ENCODE measurements around the gene NKX6-1. TPM values are rescaled to one million over a fixed set of nuclear protein-coding genes. Genes with fewer than 3 reads are reported as not detected.
A peak's percentile ranks its signal among the peaks of the same experiment; 100 is the strongest.

Gene NKX6-1
- total RNA-seq, 1 donor: under 0.01 TPM

GRCh38 chr4:84481077-84481859 lies 17.8 kb downstream of the NKX6-1 start:
- DNase-seq (ENCODE audit: low read depth in 2 of 3, low spot score in 2 of 3): peak in 1 of 3 donors; percentile 21

GRCh38 chr4:84480082-84480481 lies 19.0 kb downstream of the NKX6-1 start:
- DNase-seq (ENCODE audit: low read depth in 2 of 3, low spot score in 2 of 3): no peak

GRCh38 chr4:84479663-84480062 lies 19.4 kb downstream of the NKX6-1 start:
- no peak for DNase-seq (ENCODE audit: low read depth in 2 of 3, low spot score in 2 of 3)

GRCh38 chr4:84477738-84478137 lies 21.4 kb downstream of the NKX6-1 start:
- no peak for DNase-seq (ENCODE audit: low read depth in 2 of 3, low spot score in 2 of 3)

- DNase-seq (ENCODE audit: low read depth in 2 of 3, low spot score in 2 of 3): no peak
These were observed 25.0 kb downstream of the NKX6-1 start for GRCh38 chr4:84474107-84474506.

GRCh38 chr4:84472154-84472553 lies 26.9 kb downstream of the NKX6-1 start:
- DNase-seq (ENCODE audit: low read depth in 2 of 3, low spot score in 2 of 3): no peak

GRCh38 chr4:84470204-84470785 lies 28.8 kb downstream of the NKX6-1 start:
- DNase-seq (ENCODE audit: low read depth in 2 of 3, low spot score in 2 of 3): no peak

GRCh38 chr4:84467601-84468000 lies 31.5 kb downstream of the NKX6-1 start:
- DNase-seq (ENCODE audit: low read depth in 2 of 3, low spot score in 2 of 3): no peak

- DNase-seq (ENCODE audit: low read depth in 2 of 3, low spot score in 2 of 3): no peak
These were observed 39.3 kb downstream of the NKX6-1 start for GRCh38 chr4:84459783-84460182.

- DNase-seq (ENCODE audit: low read depth in 2 of 3, low spot score in 2 of 3): no peak
These were observed 42.9 kb downstream of the NKX6-1 start for GRCh38 chr4:84456157-84456556.

GRCh38 chr4:84455697-84456096 lies 43.4 kb downstream of the NKX6-1 start:
- no peak for DNase-seq (ENCODE audit: low read depth in 2 of 3, low spot score in 2 of 3)

GRCh38 chr4:84451546-84451945 lies 47.5 kb downstream of the NKX6-1 start:
- DNase-seq (ENCODE audit: low read depth in 2 of 3, low spot score in 2 of 3): peak in 1 of 3 donors; percentile 1

- no peak for DNase-seq (ENCODE audit: low read depth in 2 of 3, low spot score in 2 of 3)
These were observed 55.6 kb downstream of the NKX6-1 start for GRCh38 chr4:84443523-84443922.

GRCh38 chr4:84442778-84443177 lies 56.3 kb downstream of the NKX6-1 start:
- no peak for DNase-seq (ENCODE audit: low read depth in 2 of 3, low spot score in 2 of 3)

Small RNA genes within 50 kb of the gene (small RNA-seq; reads per million reads assigned to genes)
- gene RPL3P13: not detected

Other genes with a start within 250 kb of the NKX6-1 start
- gene CDS1, start 83.8 kb upstream of the NKX6-1 start, total RNA-seq: under 0.01 TPM

Data from hematopoietic multipotent progenitor cell (in vitro differentiated cells).